Chondrocyte (in vitro differentiated cells): ENCODE results near the gene PIEZO2. TPM values are rescaled to one million over a fixed set of nuclear protein-coding genes. Genes with fewer than 3 reads are reported as not detected.

Experiments used
- DNase-seq: peaks from one replicate; pipeline ENCODE4 v3.0.0; 2021; ENCODE audit warnings: mixed read lengths, low spot score
- H3K27ac Mint-ChIP-seq: one replicate; pipeline ENCODE4 v1.8.0; 2021; ENCODE audit warnings: mild to moderate bottlenecking, moderate library complexity, mixed read lengths; ENCODE audit not compliant: unreplicated experiment
- H3K27me3 Mint-ChIP-seq: 2 replicates; pipeline ENCODE4 v1.8.0; 2021; ENCODE audit warnings: low read depth, mixed read lengths
- H3K36me3 Mint-ChIP-seq: 2 replicates; pipeline ENCODE4 v1.8.0; 2021; ENCODE audit warnings: low read depth, mixed read lengths
- H3K4me1 Mint-ChIP-seq: 2 replicates; pipeline ENCODE4 v1.8.0; 2021; ENCODE audit warnings: low read depth, mild to moderate bottlenecking, mixed read lengths
- H3K4me3 Mint-ChIP-seq: one replicate; pipeline ENCODE4 v1.8.0; 2021; ENCODE audit warnings: mild to moderate bottlenecking, moderate library complexity, mixed read lengths; ENCODE audit not compliant: unreplicated experiment
- H3K9me3 Mint-ChIP-seq: 2 replicates; pipeline ENCODE4 v1.8.0; 2021; ENCODE audit warnings: low read depth, mixed read lengths
- CTCF ChIP-seq: fragments of 200-600 bp; sonication (generic); IDR thresholded peaks from 2 replicates; pipeline ENCODE4 v1.5.0; 2021; ENCODE audit warnings: antibody characterized with exemption, mild to moderate bottlenecking, moderate library complexity
- total RNA-seq: library from RNA; stranded (reverse); gene quantifications from 3 replicates; pipeline ENCODE4 v1.2.1, GENCODE V29; 2021

The PIEZO2 gene
- total RNA-seq, 1 donor from 2014 or later, result 142 TPM

GRCh38 chr18:10687161-10687925, 462.0 kb downstream of the PIEZO2 start:
- no peak for TF ChIP-seq CTCF
- DNase-seq, result no peak
- H3K36me3 Mint-ChIP-seq, result peaks cover 45% of the 10 kb centered on the region

GRCh38 chr18:10686308-10686707, 463.1 kb downstream of the PIEZO2 start:
- Mint-ChIP-seq H3K4me1 (peaks cover 28% of the 10 kb centered on the region), H3K27ac (no peak overlapping the region), H3K9me3 (peaks cover 3% of the 10 kb centered on the region), H3K36me3 (peaks cover 49% of the 10 kb centered on the region), H3K27me3 (no peaks in the 10 kb centered on the region), H3K4me3 (no peak overlapping the region)
- no peak for DNase-seq
- TF ChIP-seq CTCF, result no peak

More at GRCh38 chr18:10687161-10687925, 462.0 kb downstream of the PIEZO2 start:
- Mint-ChIP-seq H3K4me3 (no peak overlapping the region), H3K27me3 (no peaks in the 10 kb centered on the region), H3K9me3 (peaks cover 3% of the 10 kb centered on the region), H3K27ac (peak overlapping the region; percentile 71), H3K4me1 (peaks cover 18% of the 10 kb centered on the region)

- Mint-ChIP-seq H3K4me3 (no peak overlapping the region), H3K36me3 (peaks cover 44% of the 10 kb centered on the region), H3K27ac (no peak overlapping the region), H3K4me1 (peaks cover 28% of the 10 kb centered on the region), H3K27me3 (no peaks in the 10 kb centered on the region), H3K9me3 (peaks cover 3% of the 10 kb centered on the region)
- no peak for TF ChIP-seq CTCF
- DNase-seq, result no peak
Observed at GRCh38 chr18:10685484-10685883, 463.9 kb downstream of the PIEZO2 start.

GRCh38 chr18:10682368-10682714, 467.0 kb downstream of the PIEZO2 start:
- no peak for DNase-seq
- H3K36me3 Mint-ChIP-seq, result peaks cover 32% of the 10 kb centered on the region
- H3K9me3 Mint-ChIP-seq, result no peaks in the 10 kb centered on the region
- peaks cover 20% of the 10 kb centered on the region for H3K4me1 Mint-ChIP-seq
- peak; percentile 29 for TF ChIP-seq CTCF
- no peaks in the 10 kb centered on the region for H3K27me3 Mint-ChIP-seq
- H3K27ac Mint-ChIP-seq, result no peak overlapping the region
- no peak overlapping the region for H3K4me3 Mint-ChIP-seq

- Mint-ChIP-seq H3K36me3 (peaks cover 28% of the 10 kb centered on the region), H3K27ac (peak overlapping the region; percentile 63), H3K4me3 (no peak overlapping the region), H3K9me3 (no peaks in the 10 kb centered on the region), H3K27me3 (no peaks in the 10 kb centered on the region), H3K4me1 (peaks cover 17% of the 10 kb centered on the region)
- TF ChIP-seq CTCF, result no peak
- DNase-seq, result no peak
Observed at GRCh38 chr18:10681581-10682367, 467.6 kb downstream of the PIEZO2 start.
